ENCODE data around the gene RAB31.
"Not testable (repeated sequence)": the region's sequence is repeated elsewhere in the genome, so short reads cannot be mapped to it uniquely, and the experiment has no call there.

The RAB31 gene

DNA sequence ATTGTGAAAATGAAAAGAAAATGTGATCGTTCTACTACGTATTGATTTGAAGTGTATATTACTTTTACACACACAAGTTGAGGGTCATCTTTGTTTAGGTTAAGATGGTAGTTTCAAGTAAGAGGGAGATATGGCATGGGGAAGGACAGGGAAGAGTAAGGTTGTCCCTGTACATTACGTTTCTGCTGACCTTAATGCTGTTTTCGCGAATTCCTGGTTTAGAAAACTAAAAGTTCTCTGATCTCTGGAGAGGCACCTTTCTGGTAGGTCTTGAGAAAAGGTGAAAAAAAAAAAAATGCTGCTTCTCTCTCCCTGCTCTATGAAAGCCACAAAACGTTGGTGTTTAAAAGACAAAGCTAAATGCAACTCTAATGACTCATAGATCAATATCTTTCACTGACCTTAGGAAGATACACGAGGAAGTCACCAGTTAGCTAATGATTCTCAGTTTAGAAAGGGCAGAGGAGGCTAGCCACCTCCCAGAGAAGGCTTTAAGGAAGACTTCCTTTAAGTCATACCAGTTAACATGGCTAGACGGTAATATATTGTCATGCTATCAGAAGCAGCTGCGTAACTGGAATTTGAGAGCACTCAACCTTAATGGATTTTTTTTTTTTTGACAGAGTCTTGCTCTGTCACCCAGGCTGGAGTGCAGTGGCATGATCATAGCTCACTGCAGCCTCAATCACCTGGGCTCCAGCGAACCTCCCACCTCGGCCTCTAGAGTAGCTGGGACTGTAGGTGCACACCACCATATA lies 190.9 kb downstream of the RAB31 start:
- no peak for DNase-seq

DNA sequence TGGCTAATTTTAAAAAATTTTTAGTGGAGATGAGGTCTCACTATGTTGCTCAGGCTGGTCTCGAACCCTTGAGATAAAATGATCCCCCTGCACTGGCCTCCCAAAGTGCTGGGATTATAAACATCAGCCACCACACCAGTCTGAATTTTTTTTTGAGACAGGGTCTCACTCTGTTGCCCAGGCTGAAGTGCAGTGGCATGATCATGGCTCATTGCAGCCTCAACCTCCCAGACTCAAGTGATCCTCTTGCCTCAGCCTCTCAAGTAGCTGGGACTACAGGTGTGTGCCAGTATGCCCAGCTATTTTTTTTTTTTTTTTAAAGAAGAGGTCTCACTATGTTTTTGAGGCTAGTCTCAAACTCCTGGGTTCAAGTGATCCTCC lies 191.4 kb downstream of the RAB31 start:
- DNase-seq, result not testable (repeated sequence)

DNA sequence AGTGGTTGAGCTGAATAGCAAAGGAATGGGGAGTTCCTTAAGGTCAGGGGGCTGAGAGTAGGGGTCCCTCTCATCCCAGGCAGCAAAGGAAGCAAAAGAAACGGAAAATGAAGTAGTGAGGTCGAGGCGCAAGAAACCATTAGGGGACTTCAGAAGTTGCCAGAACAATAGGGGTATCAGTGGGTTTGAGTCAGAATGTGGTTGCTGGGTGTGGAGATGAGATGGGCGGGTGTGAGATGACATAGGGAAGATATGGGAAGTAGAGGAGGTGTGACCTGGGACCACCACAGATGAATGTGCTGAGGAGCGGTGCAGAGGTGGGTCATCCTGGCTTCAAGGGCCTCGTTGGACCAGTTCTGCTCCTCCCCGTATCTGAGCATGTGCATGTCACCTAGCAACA lies 192.6 kb downstream of the RAB31 start:
- no peak for DNase-seq

DNA sequence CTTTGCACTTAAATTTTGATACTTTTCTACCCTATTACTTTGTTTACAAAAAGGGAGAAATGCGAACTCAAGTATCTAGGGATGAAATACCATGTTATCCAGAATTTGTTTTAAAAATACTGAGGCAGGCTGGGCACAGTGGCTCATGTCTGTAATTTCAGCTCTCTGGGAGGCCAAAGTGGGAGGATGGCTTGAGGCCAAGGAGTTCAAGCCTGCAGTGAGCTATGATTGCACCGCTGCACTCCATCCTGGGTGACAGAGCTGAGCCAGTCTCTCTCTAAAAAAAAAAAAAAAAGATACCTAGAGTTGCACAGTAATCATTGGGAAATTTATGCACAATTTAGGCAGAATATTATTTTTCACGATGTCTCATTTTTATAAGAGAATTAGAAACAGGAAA lies 193.3 kb downstream of the RAB31 start:
- DNase-seq, result no peak

DNA sequence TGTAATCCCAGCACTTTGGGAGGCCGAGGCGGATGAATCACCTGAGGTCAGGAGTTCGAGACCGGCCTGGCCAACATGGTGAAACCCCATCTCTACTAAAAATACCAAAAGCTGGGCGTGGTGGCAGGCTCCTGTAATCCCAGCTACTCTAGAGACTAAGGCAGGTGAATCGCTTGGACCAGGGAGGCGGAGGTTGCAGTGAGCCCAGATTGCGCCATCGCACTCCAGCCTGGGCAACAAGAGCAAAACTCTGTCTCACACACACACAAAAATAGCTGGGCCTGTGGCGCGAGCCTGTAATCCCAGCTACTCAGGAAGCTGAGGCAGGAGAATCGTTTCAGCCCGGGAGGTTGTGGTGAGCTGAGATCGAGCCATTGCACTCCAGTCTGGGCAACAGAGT lies 194.2 kb downstream of the RAB31 start:
- not testable (repeated sequence) for DNase-seq

DNA sequence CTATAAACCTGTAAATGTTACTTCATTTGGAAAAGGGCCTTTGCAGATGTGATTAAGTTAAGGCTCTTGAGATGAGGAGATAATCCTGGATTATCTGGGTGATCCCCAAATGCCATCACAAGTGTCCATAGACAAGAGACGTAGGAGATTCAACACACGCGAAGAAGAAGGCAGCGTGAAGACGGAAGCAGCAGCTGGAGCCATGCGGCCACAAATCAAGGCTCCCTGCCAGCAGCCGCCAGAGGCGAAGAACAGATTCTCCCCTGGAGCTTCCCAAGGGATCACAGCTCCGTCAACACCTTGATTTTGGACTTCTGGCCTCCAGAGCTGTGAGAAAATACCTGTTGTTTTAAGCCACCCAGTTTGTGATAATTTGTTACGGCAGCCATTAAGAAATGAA lies 194.7 kb downstream of the RAB31 start:
- no peak for DNase-seq

DNA sequence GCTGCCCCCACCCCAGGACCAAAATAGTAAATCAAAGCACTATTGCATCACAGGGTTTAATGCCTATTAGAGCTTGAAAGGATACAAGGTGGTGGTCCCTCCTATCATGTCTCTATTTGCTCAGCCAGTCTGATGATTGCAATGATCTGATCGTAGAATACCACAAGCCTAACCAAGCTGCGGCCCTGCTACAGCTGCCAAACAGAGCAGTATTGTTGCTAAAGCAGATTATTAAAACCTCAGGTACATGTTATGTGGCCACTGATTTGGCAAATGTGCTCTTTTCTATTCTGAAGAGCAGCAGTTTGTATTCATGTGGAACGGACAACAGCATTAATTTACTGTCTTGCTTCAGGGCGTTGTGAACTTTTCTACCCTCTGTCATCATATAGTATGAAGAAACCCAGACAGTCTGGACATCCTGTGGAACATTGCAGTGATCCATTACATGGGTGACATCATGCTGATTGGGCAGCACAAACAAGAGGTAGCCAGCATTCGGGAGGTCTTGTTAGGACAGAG lies 197.4 kb downstream of the RAB31 start:
- no peak for DNase-seq

DNA sequence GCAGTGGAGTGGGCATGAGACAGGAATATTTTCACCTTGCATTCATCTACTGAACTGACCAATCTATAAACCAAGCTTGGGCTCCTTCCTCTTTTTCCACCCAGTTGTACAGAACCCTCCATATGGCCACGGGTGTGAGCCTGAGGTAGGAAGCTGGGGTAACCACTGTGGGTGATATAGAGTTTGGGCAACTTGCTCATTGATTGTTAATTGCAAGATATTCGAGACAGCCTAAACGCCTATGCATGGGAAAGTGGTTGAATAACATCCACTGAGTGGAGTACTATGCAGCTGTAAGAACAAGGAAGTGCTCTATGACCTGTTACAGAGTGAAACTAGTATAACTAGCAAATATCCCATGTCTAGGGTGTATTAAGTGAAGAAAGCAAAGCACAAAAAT lies 198.4 kb downstream of the RAB31 start:
- no peak for DNase-seq

DNA sequence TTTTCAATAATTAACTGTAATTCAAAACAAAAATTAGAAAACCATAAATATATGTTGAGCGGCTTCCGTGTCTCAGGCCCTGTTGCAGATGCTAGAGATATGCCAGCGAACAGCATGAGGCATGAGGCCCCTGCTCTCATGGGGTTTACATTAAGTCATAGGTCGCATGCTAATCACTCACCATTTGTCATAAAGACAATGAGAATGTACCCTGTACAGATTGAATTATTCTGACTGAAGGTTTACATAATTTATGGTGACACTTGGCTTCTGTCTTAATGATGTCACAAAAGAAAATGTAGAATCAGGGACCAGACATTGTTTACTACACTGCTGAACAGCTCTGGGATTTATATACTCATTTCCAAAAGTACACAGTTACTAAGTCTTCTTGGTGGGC lies 199.8 kb downstream of the RAB31 start:
- DNase-seq, result no peak

DNA sequence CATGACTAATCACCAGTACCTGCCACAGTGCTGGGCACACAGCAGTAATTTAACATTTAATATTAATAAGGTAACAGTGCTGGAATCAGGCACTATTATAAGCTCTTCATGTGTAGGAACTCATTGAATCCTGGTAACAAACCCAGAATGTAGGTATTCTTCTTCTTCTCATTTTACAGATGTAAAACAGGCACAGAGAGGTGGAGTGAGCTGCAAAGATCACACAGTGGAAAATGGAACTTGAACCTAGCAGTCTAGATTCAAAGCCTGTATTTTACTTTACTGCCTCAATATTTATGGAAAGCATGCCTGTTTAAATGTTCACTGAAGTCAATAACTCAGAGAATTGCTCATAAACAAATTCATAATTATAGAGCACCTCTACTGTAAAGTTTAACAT lies 202.0 kb downstream of the RAB31 start:
- DNase-seq, result no peak

DNA sequence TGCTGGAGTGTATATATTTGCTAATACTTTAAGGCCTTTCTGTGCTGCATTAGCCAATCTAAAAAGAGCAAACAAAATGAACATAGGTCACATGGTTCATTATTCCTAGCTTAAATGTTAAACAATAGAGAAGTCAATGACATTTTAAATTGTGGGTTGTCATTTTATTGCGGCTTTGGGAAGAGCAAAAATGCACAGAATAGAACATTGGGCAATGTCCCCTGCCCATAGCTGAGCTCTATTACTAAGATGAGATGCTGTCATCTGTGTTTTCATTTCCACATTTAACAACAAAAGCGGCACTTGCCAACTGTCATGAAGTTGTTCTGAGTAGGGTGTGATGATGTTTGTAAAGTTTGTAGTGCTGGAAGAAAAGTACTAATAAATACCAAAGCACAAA lies 202.6 kb downstream of the RAB31 start:
- no peak for DNase-seq

DNA sequence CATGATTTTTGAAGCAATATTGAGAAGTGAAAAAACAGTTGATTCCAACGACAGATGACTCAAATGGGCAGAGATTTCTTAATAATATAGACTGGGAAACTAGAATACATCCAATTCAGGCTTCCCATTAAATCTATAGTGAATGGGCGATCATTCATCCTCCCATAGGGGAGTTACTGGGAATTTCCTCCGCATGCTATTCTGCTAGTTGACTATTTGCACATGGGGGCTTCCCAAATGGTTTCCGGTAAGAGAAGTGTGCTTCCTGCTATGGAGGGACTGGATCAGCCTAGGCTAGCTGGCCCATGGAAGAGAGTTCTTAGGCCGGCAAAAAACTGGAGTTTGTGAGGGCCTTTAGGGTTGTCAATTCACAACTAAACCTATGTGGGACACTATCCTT lies 203.1 kb downstream of the RAB31 start:
- no peak for DNase-seq
